Neuronal stem cell (in vitro differentiated cells): ENCODE results near the gene YWHAG.

Experiments used
- DNase-seq: peaks from one replicate; pipeline ENCODE4 v3.0.0-alpha.2; 2013; ENCODE audit warnings: low spot score
- H2AFZ ChIP-seq: one replicate; pipeline ENCODE4 v1.6.1; 2013; ENCODE audit warnings: mild to moderate bottlenecking, low read length, inconsistent platforms
- H2AK5ac ChIP-seq: 2 replicates; pipeline ENCODE4 v1.6.1; 2013; ENCODE audit warnings: low read depth, mild to moderate bottlenecking, inconsistent platforms, low read length, moderate library complexity, mixed read lengths
- H2BK120ac ChIP-seq: 2 replicates; pipeline ENCODE4 v1.6.1; 2013; ENCODE audit warnings: low read depth, mild to moderate bottlenecking, inconsistent platforms, low read length, moderate library complexity, mixed read lengths
- H2BK12ac ChIP-seq: one replicate; pipeline ENCODE4 v1.6.1; 2013; ENCODE audit warnings: low read length, inconsistent platforms
- H2BK15ac ChIP-seq: 2 replicates; pipeline ENCODE4 v1.6.1; 2013; ENCODE audit warnings: mild to moderate bottlenecking, low read length, inconsistent platforms, mixed read lengths
- H2BK5ac ChIP-seq: one replicate; pipeline ENCODE4 v1.6.1; 2013; ENCODE audit warnings: inconsistent platforms, mild to moderate bottlenecking, low read length, moderate library complexity
- H3K14ac ChIP-seq: one replicate; pipeline ENCODE4 v1.6.1; 2013; ENCODE audit warnings: low read length, inconsistent platforms
- H3K18ac ChIP-seq: 2 replicates; pipeline ENCODE4 v1.6.1; 2013; ENCODE audit warnings: low read length, inconsistent platforms
- H3K23ac ChIP-seq: 2 replicates; pipeline ENCODE4 v1.6.1; 2013; ENCODE audit warnings: low read depth, mild to moderate bottlenecking, mixed read lengths, low read length, inconsistent platforms; ENCODE audit not compliant: poor library complexity
- H3K27ac ChIP-seq: replicated peaks from 3 replicates; pipeline ENCODE4 v1.5.1; 2013; ENCODE audit warnings: low read length, inconsistent platforms
- H3K27me3 ChIP-seq, 3 experiments: 2 replicates each; pipeline ENCODE4 v1.6.1; 2013; ENCODE audit warnings: low read length in 3 of 3, mild to moderate bottlenecking in 2 of 3, inconsistent platforms in 1 of 3, low read depth in 1 of 3, mixed read lengths in 1 of 3, moderate library complexity in 1 of 3; ENCODE audit not compliant: control insufficient read depth in 3 of 3, insufficient read depth in 3 of 3
- H3K36me3 ChIP-seq, 2 donors: replicated peaks in 1 of 2; 2 replicates each; pipeline ENCODE4 v1.6.1; 2013; ENCODE audit warnings: low read length in 2 of 2; ENCODE audit not compliant: control insufficient read depth in 2 of 2, insufficient read depth in 2 of 2
- H3K4ac ChIP-seq: 2 replicates; pipeline ENCODE4 v1.6.1; 2013; ENCODE audit warnings: inconsistent platforms, mild to moderate bottlenecking, low read length, moderate library complexity
- H3K4me1 ChIP-seq, 2 donors: 1 replicate in 1 of 2; 2 replicates in 1 of 2; pipeline ENCODE4 v1.6.1; 2013; ENCODE audit warnings: low read length in 2 of 2, low read depth in 1 of 2; ENCODE audit not compliant: control insufficient read depth in 2 of 2, insufficient read depth in 1 of 2
- H3K4me2 ChIP-seq: one replicate; pipeline ENCODE4 v1.6.1; 2013; ENCODE audit warnings: mild to moderate bottlenecking, low read length, inconsistent platforms; ENCODE audit not compliant: insufficient read depth, poor library complexity, severe bottlenecking
- H3K4me3 ChIP-seq, 2 donors: 2 replicates each; pipeline ENCODE4 v1.5.1; 2013; ENCODE audit warnings: low read length in 2 of 2, mild to moderate bottlenecking in 2 of 2, inconsistent platforms in 1 of 2, moderate library complexity in 1 of 2
- H3K79me1 ChIP-seq: one replicate; pipeline ENCODE4 v1.6.1; 2013; ENCODE audit warnings: low read depth, mild to moderate bottlenecking, inconsistent platforms, low read length, moderate library complexity
- H3K9ac ChIP-seq: one replicate; pipeline ENCODE4 v1.6.1; 2013; ENCODE audit warnings: mild to moderate bottlenecking, low read depth, low read length, inconsistent platforms; ENCODE audit not compliant: poor library complexity
- H3K9me3 ChIP-seq, 2 donors: replicated peaks in 1 of 2; 2 replicates each; pipeline versions ENCODE3 to v1.6.1; 2013; ENCODE audit warnings: low read length in 2 of 2, mild to moderate bottlenecking in 2 of 2, inconsistent platforms in 1 of 2, low read depth in 1 of 2, mixed read lengths in 1 of 2, moderate library complexity in 1 of 2; ENCODE audit not compliant: control insufficient read depth in 2 of 2, insufficient read depth in 1 of 2
- H4K8ac ChIP-seq: one replicate; pipeline ENCODE4 v1.6.1; 2013; ENCODE audit warnings: low read depth, mild to moderate bottlenecking, inconsistent platforms, low read length, moderate library complexity
- H4K91ac ChIP-seq: one replicate; pipeline ENCODE4 v1.6.1; 2013; ENCODE audit warnings: low read length, low read depth, mild to moderate bottlenecking, inconsistent platforms; ENCODE audit not compliant: poor library complexity
- WGBS, 2 donors: extraction: QIAGEN DNeasy Blood & Tissue Kit; methylation state at CpG; one replicate each; pipeline ENCODE4 v1.1.7; 2013; ENCODE audit warnings: missing lambda C conversion rate in 2 of 2, mixed read lengths in 1 of 2; ENCODE audit not compliant: insufficient read length in 2 of 2, insufficient replicate concordance in 1 of 2; ENCODE audit errors: extremely low coverage in 2 of 2; 5-methylcytosine and 5-hydroxymethylcytosine counted together

The YWHAG gene

GRCh38 chr7:76354516-76354915, 4.3 kb downstream of the YWHAG start:
- H4K8ac ChIP-seq: no peak overlapping the region
- no peak overlapping the region for H2AK5ac ChIP-seq
- no peak overlapping the region for H2BK15ac ChIP-seq
- no peaks in the 10 kb centered on the region for H3K27me3 ChIP-seq
- no peak overlapping the region for H4K91ac ChIP-seq
- no peak overlapping the region for H3K27ac ChIP-seq
- H3K9ac ChIP-seq: no peak overlapping the region
- no peak overlapping the region for H2BK12ac ChIP-seq
- H3K4me2 ChIP-seq: no peak overlapping the region
- H3K23ac ChIP-seq: no peak overlapping the region
- H3K4me3 ChIP-seq: no peak overlapping the region
- no peak for DNase-seq
- H2BK120ac ChIP-seq: no peak overlapping the region
- H3K4ac ChIP-seq: no peak overlapping the region
- no peak overlapping the region for H2BK5ac ChIP-seq
- H2AFZ ChIP-seq: no peak overlapping the region
- H3K14ac ChIP-seq: no peak overlapping the region
- no peak overlapping the region for H3K18ac ChIP-seq
- H3K36me3 ChIP-seq: peaks cover 19 to 80% of the 10 kb centered on the region in 2 donors
- peaks cover 5% of the 10 kb centered on the region for H3K79me1 ChIP-seq
- H3K9me3 ChIP-seq: peaks cover 7 to 59% of the 10 kb centered on the region in 2 donors
- no CpG with 5 or more reads among the region's 4 CpGs for WGBS, 2 donors
- peaks cover 3 to 5% of the 10 kb centered on the region in 2 donors for H3K4me1 ChIP-seq

- Histone ChIP-seq H3K4me1 (peaks cover 2 to 5% of the 10 kb centered on the region in 2 donors), H3K4me3 (no peak overlapping the region), H3K27me3 (no peaks in the 10 kb centered on the region), H3K4me2 (no peak overlapping the region), H3K14ac (no peak overlapping the region), H3K4ac (no peak overlapping the region), H3K9ac (no peak overlapping the region), H3K9me3 (peaks cover 7 to 59% of the 10 kb centered on the region in 2 donors), H2AFZ (no peak overlapping the region), H3K36me3 (peaks cover 20 to 86% of the 10 kb centered on the region in 2 donors), H2BK15ac (no peak overlapping the region), H2BK12ac (no peak overlapping the region), H3K18ac (no peak overlapping the region), H3K79me1 (peaks cover 7% of the 10 kb centered on the region), H2AK5ac (no peak overlapping the region), H4K91ac (no peak overlapping the region), H3K23ac (no peak overlapping the region), H4K8ac (no peak overlapping the region), H2BK5ac (no peak overlapping the region), H3K27ac (no peak overlapping the region), H2BK120ac (no peak overlapping the region)
- DNase-seq: no peak
- no CpG with 5 or more reads among the region's 5 CpGs for WGBS, 2 donors
These were observed 5.0 kb downstream of the YWHAG start for GRCh38 chr7:76353744-76354143.

DNA sequence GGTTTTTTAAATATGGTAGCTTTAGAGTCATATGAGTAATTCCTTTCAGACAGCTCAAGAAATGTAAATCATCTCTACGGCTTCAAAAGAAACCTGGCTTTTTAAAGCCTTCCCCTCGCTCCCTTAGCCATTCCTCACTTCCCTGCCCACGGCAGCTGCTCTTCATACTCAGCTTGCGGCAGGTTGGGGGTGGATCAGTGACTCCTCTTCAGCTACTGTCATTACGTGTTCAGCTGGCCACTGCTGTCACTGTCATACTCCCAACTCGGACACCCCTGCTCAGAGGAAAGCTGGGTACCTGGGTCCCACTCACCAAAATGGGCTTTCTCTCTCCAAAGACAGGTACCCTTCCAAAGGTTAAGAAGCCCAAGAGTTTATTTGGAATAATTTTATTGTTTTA, 6.6 kb downstream of the YWHAG start:
- Histone ChIP-seq H3K4me1 (peaks cover 2 to 5% of the 10 kb centered on the region in 2 donors), H3K9me3 (peaks cover 7 to 59% of the 10 kb centered on the region in 2 donors), H2AK5ac (no peak overlapping the region), H3K14ac (no peak overlapping the region), H2BK12ac (no peak overlapping the region), H3K18ac (no peak overlapping the region), H3K9ac (no peak overlapping the region), H4K8ac (no peak overlapping the region), H3K27ac (no peak overlapping the region), H3K23ac (no peak overlapping the region), H2BK120ac (no peak overlapping the region), H4K91ac (no peak overlapping the region), H3K4ac (no peak overlapping the region), H3K4me2 (no peak overlapping the region), H2AFZ (no peak overlapping the region), H3K4me3 (no peak overlapping the region), H2BK15ac (no peak overlapping the region), H2BK5ac (no peak overlapping the region), H3K79me1 (peaks cover 3% of the 10 kb centered on the region), H3K27me3 (no peaks in the 10 kb centered on the region), H3K36me3 (peaks cover 21 to 98% of the 10 kb centered on the region in 2 donors)
- no peak for DNase-seq
- WGBS, 2 donors: no CpG with 5 or more reads among the region's 6 CpGs

GRCh38 chr7:76351372-76351771, 7.4 kb downstream of the YWHAG start:
- no peak for DNase-seq
- H4K8ac ChIP-seq: no peak overlapping the region
- no peak overlapping the region for H3K9ac ChIP-seq
- H3K27me3 ChIP-seq: no peaks in the 10 kb centered on the region
- H3K4me2 ChIP-seq: no peak overlapping the region
- H3K4me1 ChIP-seq: peaks cover 0 to 1% of the 10 kb centered on the region in 2 donors
- no peak overlapping the region for H3K4me3 ChIP-seq
- H2BK15ac ChIP-seq: no peak overlapping the region
- H2BK120ac ChIP-seq: no peak overlapping the region
- H3K23ac ChIP-seq: no peak overlapping the region
- H3K4ac ChIP-seq: no peak overlapping the region
- WGBS, 2 donors: no CpG with 5 or more reads among the region's 7 CpGs
- H3K9me3 ChIP-seq: peaks cover 7 to 63% of the 10 kb centered on the region in 2 donors
- no peak overlapping the region for H3K18ac ChIP-seq
- no peak overlapping the region for H2AK5ac ChIP-seq
- peaks cover 3% of the 10 kb centered on the region for H3K79me1 ChIP-seq
- no peak overlapping the region for H2AFZ ChIP-seq
- H3K27ac ChIP-seq: no peak overlapping the region
- peaks cover 28 to 98% of the 10 kb centered on the region in 2 donors for H3K36me3 ChIP-seq
- H4K91ac ChIP-seq: no peak overlapping the region
- no peak overlapping the region for H2BK12ac ChIP-seq
- no peak overlapping the region for H2BK5ac ChIP-seq
- H3K14ac ChIP-seq: no peak overlapping the region
